Bronchial epithelial cell (primary cell): ENCODE measurements around the gene PRCP. TPM values are rescaled to one million over a fixed set of nuclear protein-coding genes. Genes with fewer than 3 reads are reported as not detected.

Source experiments
- DNase-seq: peaks from one replicate; pipeline ENCODE4 v3.0.0-alpha.2; 2010; ENCODE audit warnings: low read depth
- FAIRE-seq: peaks from 2 replicates; lab custom pipeline; 2011; peaks lifted over from hg19 to GRCh38; lab: Jason Lieb, UNC
- H3K27me3 ChIP-seq: 2 replicates; pipeline ENCODE4 v1.5.1; 2011; ENCODE audit warnings: low read length; ENCODE audit not compliant: control insufficient read depth, insufficient read depth
- H3K36me3 ChIP-seq: 2 replicates; pipeline ENCODE4 v1.5.1; 2011; ENCODE audit warnings: low read length; ENCODE audit not compliant: control insufficient read depth, insufficient read depth
- H3K4me3 ChIP-seq: 2 replicates; pipeline ENCODE4 v1.5.1; 2011; ENCODE audit warnings: mild to moderate bottlenecking, low read depth, low read length, control low read depth
- CTCF ChIP-seq: IDR thresholded peaks from 2 replicates; pipeline ENCODE4 v1.5.1; 2011; ENCODE audit warnings: mild to moderate bottlenecking, moderate library complexity, low read length, control low read depth, inconsistent platforms; ENCODE audit not compliant: insufficient read depth, severe bottlenecking
- total RNA-seq: library from RNA; depleted of rRNA; stranded (reverse); fragments of >200 nt; gene quantifications from 2 replicates; pipeline ENCODE4 v1.2.1, GENCODE V29; 2014

The PRCP gene
- total RNA-seq, 1 donor from 2014 or later, result 10.0 TPM

DNA sequence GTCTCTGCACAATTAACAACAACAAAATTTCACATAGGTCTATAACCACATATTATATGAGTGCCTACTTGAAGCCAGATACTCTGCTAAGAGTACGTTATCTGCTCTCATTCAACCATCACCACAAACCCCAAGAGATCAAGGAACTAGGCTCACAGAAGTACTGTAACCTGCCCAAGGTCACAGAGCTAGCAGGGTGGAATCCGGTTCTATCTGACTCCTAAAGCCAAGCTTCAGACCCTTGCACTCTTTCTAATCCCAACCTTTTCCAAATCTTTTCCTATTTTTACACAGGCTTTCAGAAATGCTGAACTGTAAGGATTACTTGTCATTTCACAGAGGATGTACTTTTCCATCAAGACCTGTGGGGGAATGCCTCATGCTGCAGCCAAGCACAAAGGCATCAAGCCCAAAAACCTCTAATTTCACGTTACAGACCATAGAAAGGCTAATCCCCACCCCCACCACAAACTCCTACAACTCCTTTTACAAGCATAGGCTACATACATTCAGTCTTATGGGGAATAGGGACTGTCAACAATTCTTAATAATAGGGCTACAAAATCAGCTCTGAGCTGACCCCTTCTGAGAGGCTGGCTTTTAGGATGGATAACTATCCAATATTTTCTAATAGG lies 927 bp downstream of the PRCP start:
- H3K27me3 ChIP-seq, result no peaks in the 10 kb centered on the region
- no peak for FAIRE-seq

GRCh38 chr11:82898241-82898640 lies 2.0 kb downstream of the PRCP start:
- DNase-seq (no peak), FAIRE-seq (no peak)
- no peaks in the 10 kb centered on the region for H3K36me3 ChIP-seq
- H3K27me3 ChIP-seq, result no peaks in the 10 kb centered on the region
- TF ChIP-seq CTCF, result no peak
- H3K4me3 ChIP-seq, result no peak overlapping the region

More for the DNA sequence above, 927 bp downstream of the PRCP start:
- no peak for DNase-seq
- no peak for TF ChIP-seq CTCF
- Histone ChIP-seq H3K36me3 (no peaks in the 10 kb centered on the region), H3K4me3 (peak overlapping the region; percentile 60)

GRCh38 chr11:82896183-82896582 lies 4.0 kb downstream of the PRCP start:
- DNase-seq (no peak), FAIRE-seq (no peak)
- TF ChIP-seq CTCF, result no peak
- Histone ChIP-seq H3K27me3 (no peaks in the 10 kb centered on the region), H3K4me3 (no peak overlapping the region), H3K36me3 (no peaks in the 10 kb centered on the region)

DNA sequence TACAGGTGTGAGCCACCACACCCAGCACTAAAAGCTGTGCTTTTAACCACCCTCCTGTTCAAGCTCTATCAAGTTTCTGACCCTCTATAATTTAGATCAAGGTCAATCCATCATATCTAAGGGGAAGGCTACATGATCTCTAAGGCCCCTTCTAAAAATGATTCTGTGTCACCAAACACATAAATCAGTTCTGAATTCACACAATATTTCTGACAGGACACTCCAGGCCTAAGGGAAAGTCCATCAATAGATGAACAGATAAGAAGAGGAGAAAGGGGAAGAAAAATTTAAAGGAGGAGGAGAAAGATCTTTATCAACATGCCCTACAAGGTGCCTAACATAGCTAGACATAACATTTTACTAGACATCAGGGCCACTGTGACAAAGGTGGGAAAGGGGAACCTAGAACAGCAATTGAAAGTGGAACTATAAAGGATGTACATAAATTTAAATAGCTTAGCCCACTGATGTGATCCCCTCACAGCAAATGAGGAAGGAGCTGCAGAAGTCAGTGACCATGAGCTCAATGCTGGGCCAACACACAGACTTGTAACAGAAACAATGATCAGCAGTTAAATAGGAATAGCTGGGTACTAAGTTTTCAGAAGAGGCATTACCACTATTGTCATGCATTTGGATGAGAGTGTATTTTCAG lies 4.7 kb downstream of the PRCP start:
- FAIRE-seq, result no peak
- Histone ChIP-seq H3K27me3 (no peaks in the 10 kb centered on the region), H3K36me3 (no peaks in the 10 kb centered on the region), H3K4me3 (no peak overlapping the region)
- no peak for DNase-seq
- no peak for TF ChIP-seq CTCF

- H3K36me3 ChIP-seq, result no peaks in the 10 kb centered on the region
- H3K4me3 ChIP-seq, result no peak overlapping the region
- TF ChIP-seq CTCF, result no peak
- no peaks in the 10 kb centered on the region for H3K27me3 ChIP-seq
- FAIRE-seq (peak; percentile 82), DNase-seq (no peak)
Measured at GRCh38 chr11:82892611-82893169, 7.5 kb downstream of the PRCP start.
